Measurements from ENCODE around the gene CNPY1.

- TF ChIP-seq CTCF (IDR thresholded peaks at IDR 0.05) (no peak), POLR2AphosphoS5 (IDR thresholded peaks at IDR 0.05) (no peak), POLR2A (IDR thresholded peaks at IDR 0.05) (no peak), EP300 (IDR thresholded peaks at IDR 0.05) (no peak)
These were observed 84.7 kb downstream of the CNPY1 start for GRCh38 chr7:155461631-155462030.

Measured in suprapubic skin (tissue), 4 donors.